ENCODE data around the gene AICDA.
"Not testable (repeated sequence)": the region's sequence is repeated elsewhere in the genome, so short reads cannot be mapped to it uniquely, and the experiment has no call there.

AICDA gene

DNA sequence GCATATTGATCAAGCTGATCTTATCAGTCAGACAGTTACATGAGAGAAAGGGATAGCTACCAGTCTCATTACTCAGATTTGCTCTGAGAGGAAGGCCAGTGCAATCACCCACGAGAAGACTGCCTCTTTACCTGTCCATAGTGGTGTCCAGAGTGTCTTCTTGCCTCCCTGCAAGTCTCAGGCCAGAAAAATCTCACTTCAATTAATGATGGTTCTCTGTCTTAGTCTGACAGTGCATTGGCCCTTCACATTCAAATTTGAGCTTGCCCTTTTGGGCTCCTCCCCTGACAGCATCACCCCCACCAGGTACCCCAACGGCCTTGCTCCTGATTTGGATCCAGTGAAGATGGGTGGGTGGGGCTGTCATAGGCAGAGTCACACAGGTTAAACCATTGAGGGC lies at the start of gene AICDA:
TSS of gene AICDA (minus strand) at position 231 of the 400 bp plus-strand sequence. CDS start at position 139, 92 bp downstream.
- no peak for DNase-seq

- DNase-seq: no peak
These were observed 49.1 kb upstream of the AICDA start for GRCh38 chr12:8661751-8662150.

GRCh38 chr12:8661016-8661415 lies 48.4 kb upstream of the AICDA start:
- DNase-seq: no peak

GRCh38 chr12:8658346-8658745 lies 45.7 kb upstream of the AICDA start:
- no peak for DNase-seq

GRCh38 chr12:8655421-8655820 lies 42.8 kb upstream of the AICDA start:
- DNase-seq: no peak

DNA sequence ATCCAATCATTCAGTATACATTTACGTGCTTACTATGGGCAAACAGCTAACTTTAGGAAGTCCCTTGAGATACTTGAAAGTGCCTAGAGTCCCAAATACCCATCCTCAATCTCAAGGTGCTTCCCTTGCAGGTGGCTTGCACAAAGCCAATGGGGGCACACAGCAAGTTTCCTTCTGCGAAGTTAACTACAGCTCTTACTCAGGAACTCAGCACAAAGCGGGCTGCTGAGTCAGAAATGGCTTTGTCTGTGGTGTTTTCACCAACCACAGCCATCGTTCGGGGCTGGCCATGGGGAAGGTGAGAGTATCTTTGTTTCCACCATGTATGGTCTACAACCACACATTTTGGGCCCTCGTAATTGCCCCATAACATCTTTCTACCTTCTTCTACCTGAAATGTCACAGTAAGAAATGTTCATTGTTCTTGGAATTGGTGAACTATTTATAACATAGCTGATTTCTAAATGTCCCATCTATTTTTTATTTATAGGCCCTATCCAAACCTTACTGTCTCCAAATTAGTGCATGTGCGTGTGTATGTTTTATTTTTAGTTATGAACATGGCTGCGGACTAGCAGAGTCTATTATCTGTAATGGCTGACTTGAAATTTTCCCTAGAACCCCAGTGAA lies 36.0 kb upstream of the AICDA start:
- DNase-seq: no peak

- DNase-seq: no peak
These were observed 35.3 kb upstream of the AICDA start for GRCh38 chr12:8647968-8648367.

GRCh38 chr12:8644345-8645248 lies 31.9 kb upstream of the AICDA start:
- no peak for DNase-seq

- DNase-seq: no peak
These were observed 30.1 kb upstream of the AICDA start for GRCh38 chr12:8642775-8643174.

DNA sequence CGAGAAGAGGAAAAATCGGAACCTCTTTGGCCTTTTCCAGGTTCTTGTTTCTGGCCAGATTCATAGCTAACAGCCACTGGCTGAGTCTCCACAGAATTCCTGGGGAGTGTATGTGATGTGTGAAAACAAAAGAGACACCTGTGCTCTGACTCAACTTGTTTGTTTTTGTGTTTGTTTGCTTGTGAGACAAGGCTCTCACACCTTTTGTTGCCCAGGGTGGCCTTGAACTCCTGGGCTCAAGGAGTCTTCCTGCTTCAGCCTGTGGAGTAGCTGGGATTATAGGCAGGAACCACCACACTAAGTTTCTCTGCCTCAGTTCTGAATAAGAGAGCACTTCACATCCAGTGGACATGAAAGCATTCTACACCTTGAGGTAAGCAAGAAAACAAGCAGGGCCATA lies 27.3 kb upstream of the AICDA start:
- no peak for DNase-seq

DNA sequence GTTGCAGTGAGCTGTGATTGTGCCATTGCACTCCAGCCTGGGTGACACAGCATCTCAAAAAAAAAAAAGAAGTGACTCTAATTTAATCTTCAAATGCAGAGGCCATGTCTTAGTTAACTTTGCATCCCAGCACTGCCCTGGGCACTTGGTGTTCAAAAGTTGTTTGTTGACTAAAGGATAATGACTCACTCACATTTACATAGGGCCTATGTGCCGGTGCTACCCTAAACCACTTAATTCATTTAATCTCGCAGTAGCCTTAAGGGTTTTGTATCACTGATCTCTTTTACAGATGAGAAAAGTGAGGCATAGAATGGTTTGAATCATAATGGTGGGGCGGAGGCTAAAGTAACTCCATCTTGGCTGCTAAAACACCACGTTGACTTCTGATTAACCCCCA lies 26.3 kb upstream of the AICDA start:
- no peak for DNase-seq

DNA sequence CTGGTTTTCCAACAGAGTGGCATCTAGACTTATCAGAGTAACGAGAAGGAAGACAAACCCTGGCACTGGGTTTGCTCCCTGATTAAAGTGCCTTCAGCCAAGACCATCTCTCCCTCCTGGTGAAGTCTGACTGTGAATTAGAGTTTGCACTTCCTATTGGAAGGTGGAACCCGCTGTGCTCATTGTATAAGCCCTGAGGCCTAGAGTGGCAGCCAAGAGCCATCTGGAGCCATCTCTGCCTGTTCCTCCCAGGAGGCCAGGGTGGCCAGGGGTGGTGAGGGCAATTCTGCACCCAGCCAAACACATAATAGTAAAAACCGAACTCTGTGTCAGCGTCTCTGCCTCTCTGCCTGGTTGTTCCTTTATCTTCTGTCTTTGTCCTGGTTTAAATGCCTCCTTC lies 25.0 kb upstream of the AICDA start:
- peak in 2 of 3 experiments; percentile 12 to 52 for DNase-seq

DNA sequence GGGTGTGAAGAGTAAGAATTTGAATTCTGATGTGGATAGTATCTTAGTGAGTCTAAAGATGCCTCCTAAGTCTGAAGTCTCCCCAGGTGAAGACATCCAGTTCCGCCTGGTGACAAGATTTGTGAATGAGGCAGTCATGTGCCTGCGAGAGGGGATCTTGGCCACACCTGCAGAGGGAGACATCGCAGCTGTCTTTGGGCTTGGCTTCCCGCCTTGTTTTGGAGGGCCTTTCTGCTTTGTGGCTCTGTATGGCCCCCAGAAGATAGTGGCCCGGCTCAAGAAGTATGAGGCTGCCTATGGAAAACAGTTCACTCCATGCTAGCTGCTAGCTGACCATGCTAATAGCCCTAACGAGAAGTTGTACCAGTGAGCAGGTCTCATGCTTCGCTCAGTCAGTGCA lies 24.6 kb upstream of the AICDA start:
- no peak for DNase-seq

DNA sequence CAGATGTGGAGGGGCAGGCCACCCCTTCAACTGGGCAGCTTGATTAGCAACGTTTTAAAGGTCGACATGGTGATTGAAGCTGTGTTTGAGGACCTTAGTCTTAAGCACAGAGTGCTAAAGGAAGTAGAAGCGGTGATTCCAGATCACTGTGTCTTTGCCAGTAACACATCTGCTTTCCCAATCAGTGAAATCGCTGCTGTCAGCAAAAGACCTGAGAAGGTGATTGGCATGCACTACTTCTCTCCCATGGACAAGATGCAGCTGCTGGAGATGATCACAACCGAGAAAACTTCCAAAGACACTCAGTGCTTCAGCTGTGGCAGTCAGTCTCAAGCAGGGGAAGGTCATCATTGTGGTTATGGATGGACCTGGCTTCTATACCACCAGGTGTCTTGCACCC lies 23.9 kb upstream of the AICDA start:
- no peak for DNase-seq

DNA sequence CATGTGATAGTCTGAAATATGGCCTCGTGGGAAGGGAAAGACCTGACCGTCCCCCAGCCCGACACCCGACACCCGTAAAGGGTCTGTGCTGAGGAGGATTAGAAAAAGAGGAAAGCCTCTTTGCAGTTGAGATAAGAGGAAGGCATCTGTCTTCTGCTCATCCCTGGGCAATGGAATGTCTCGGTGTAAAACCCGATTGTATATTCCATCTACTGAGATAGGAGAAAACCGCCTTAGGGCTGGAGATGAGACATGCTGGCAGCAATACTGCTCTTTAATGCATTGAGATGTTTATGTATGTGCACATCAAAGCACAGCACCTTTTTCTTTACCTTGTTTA lies 23.3 kb upstream of the AICDA start:
- DNase-seq: not testable (repeated sequence)

- not testable (repeated sequence) for DNase-seq
These were observed 22.8 kb upstream of the AICDA start for GRCh38 chr12:8635342-8636006.

DNA sequence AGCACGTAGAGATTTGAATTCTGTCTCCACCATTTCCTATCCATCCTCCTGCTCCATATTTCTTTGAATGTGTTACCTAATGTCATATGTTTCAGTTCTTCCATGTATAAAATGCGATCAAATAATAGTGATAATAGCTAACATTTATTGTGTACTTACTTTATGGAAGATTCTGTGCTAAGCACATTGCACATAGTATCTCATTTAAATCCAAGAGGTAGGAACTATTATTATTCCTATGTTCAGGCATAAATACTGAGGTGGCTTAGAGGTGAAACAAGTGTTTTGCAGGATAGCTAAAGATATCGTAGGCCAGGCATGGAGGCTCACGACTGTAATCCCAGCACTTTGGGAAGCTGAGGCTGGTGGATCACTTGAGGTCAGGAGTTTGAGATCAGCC lies 17.5 kb upstream of the AICDA start:
- DNase-seq: no peak

DNA sequence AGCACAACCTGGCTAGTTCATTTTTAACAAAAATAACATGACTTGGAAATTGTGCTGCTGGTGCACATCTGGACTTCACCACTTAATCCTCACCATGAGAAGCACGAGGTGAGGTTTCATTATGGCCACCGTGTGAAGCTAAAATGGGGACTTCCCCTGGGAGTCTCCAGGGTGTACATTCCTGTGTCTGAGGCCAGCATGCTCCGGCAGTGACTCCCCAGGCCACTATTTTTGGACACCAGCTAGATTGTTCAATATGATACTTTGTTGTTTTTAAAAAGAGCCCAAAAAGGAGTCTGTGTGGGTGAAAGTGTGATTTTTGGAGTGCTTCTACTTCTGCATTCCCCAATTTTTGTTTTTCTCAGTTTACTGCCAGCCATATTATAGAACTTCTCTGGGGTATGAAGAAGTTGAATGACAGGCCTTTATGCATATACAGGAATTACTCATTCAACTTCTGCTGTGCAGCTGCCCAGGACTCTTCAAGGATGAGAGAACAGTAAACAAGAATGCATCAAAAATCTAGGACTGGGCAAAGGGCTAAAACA lies 16.9 kb upstream of the AICDA start:
- DNase-seq: no peak

- no peak for DNase-seq
These were observed 16.1 kb upstream of the AICDA start for GRCh38 chr12:8628731-8629130.

DNA sequence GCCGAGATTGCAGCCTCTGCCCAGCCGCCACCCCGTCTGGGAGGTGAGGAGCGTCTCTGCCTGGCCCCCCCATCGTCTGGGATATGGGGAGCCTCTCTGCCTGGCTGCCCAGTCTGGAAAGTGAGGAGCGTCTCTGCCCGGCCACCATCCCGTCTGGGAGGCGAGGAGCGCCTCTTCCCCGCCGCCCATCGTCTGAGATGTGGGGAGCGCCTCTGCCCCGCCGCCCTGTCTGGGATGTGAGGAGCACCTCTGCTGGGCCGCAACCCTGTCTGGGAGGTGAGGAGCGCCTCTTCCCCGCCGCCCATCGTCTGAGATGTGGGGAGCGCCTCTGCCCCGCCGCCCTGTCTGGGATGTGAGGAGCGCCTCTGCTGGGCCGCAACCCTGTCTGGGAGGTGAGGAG lies 12.1 kb upstream of the AICDA start:
- not testable (repeated sequence) for DNase-seq

GRCh38 chr12:8622646-8623045 lies 10.0 kb upstream of the AICDA start:
- no peak for DNase-seq

DNA sequence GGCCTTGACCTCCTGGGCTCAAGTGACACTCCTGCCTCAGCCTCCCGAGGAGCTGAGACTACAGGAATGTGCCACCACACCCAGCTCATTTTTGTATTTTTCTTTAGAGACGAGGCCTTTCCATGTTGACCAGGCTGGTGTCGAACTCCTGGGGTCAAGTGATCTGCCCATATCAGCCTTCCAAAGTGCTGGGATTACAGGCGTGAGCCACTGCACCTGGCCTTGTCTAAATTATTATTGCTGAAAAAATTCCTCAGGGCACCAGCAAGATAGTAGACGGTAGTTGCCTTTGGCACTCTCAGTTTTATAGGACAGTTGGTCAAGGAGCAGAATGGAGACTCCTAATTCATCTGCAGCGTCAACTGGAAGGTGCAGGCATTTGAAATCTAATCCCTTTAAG lies 2.5 kb upstream of the AICDA start:
- no peak for DNase-seq

DNA sequence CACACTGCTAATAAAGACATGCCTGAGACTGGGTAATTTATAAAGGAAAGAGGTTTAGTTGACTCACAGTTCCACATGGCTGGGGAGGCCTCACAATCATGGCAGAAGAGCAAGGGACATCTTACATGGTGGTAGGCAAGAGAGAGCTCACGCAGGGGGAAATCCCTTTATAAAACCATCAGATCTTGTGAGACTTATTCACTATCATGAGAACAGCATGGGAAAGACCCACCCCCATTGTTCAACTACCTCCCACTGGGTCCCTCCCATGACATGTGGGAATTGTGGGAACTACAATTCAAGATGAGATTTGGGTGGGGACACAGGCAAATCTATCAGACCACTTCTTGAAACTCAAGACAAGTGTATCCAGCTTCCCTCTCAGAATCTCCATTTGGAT lies 1.2 kb upstream of the AICDA start:
- DNase-seq: not testable (repeated sequence)

Data from NCI-H1417 (cell line).